Measurements from ENCODE around the gene ROGDI. TPM values are rescaled to one million over a fixed set of nuclear protein-coding genes. Genes with fewer than 3 reads are reported as not detected.

The ROGDI gene
- total and polyA plus RNA-seq, 2 of the 13 experiments (the other 11 are each of a cell fraction or from before 2014, with no cell fraction given), result 19.2 to 42.1 TPM

- no peaks in the 10 kb centered on the region for H3K79me2 ChIP-seq (ENCODE audit: insufficient read depth, low read length)
- H4K20me1 ChIP-seq (ENCODE audit: insufficient read depth, low read length), result no peaks in the 10 kb centered on the region
- H3K9ac ChIP-seq (ENCODE audit: insufficient read depth, low read depth, low read length), result no peak overlapping the region
- FAIRE-seq, result no peak
- no peaks in the 10 kb centered on the region for H3K9me3 ChIP-seq (ENCODE audit: low read length)
- H3K27me3 ChIP-seq (ENCODE audit: control insufficient read depth in 1 of 2, insufficient read depth in 2 of 2, low read length in 2 of 2), result no peaks in the 10 kb centered on the region; a peak in 1 of 5 replicates
- TF ChIP-seq ZNF569 (CRISPR knock-in tag; IDR thresholded peaks at IDR 0.05; ENCODE audit: borderline replicate concordance), result no peak
- TF ChIP-seq ZNF275 (CRISPR knock-in tag; IDR thresholded peaks at IDR 0.05; ENCODE audit: borderline replicate concordance), result no peak
- TF ChIP-seq STAG1 (CRISPR knock-in tag; IDR thresholded peaks at IDR 0.05), result no peak
- TF ChIP-seq MZF1 (CRISPR knock-in tag; IDR thresholded peaks at IDR 0.05; ENCODE audit: borderline replicate concordance), result no peak
- no peak for TF ChIP-seq ADNP (CRISPR knock-in tag; IDR thresholded peaks at IDR 0.05)
- TF ChIP-seq RBM22 (optimal IDR thresholded peaks at IDR 0.05; ENCODE audit: low read length), result no peak
- TF ChIP-seq ZMYM3 (CRISPR knock-in tag; IDR thresholded peaks at IDR 0.05), result 0 out of 2 replicates have a peak, but pooled peaks have one; percentile 35
- no peak for TF ChIP-seq SOX5 (CRISPR knock-in tag; IDR thresholded peaks at IDR 0.05; ENCODE audit: borderline replicate concordance)
- no peak for TF ChIP-seq ATF5 (CRISPR knock-in tag; IDR thresholded peaks at IDR 0.05; ENCODE audit: low read depth)
- no peak for TF ChIP-seq ARID4A (CRISPR knock-in tag; IDR thresholded peaks at IDR 0.05; ENCODE audit: borderline replicate concordance)
- TF ChIP-seq NR2C2 (CRISPR knock-in tag; IDR thresholded peaks at IDR 0.05; ENCODE audit: borderline replicate concordance), result no peak
- no peak for TF ChIP-seq ZNF580 (CRISPR knock-in tag; IDR thresholded peaks at IDR 0.05; ENCODE audit: borderline replicate concordance, low read depth)
- no peak for TF ChIP-seq ARID2 (CRISPR knock-in tag; IDR thresholded peaks at IDR 0.05; ENCODE audit: borderline replicate concordance)
- no peak for TF ChIP-seq SP5 (CRISPR knock-in tag; IDR thresholded peaks at IDR 0.05; ENCODE audit: borderline replicate concordance, low read depth)
- no peak for TF ChIP-seq STAT5B (CRISPR knock-in tag; IDR thresholded peaks at IDR 0.05)
- no peak for TF ChIP-seq ZBTB20 (CRISPR knock-in tag; IDR thresholded peaks at IDR 0.05; ENCODE audit: borderline replicate concordance, low read depth)
- TF ChIP-seq ZNF629 (CRISPR knock-in tag; conservative IDR thresholded peaks at IDR 0.05), result peak; percentile 73
- H3K4me3 ChIP-seq (replicated peaks in 1 of 3; ENCODE audit: insufficient read depth in 1 of 3, low read depth in 2 of 3, low read length in 3 of 3), result no peak overlapping the region
- no peak overlapping the region for H3K27ac ChIP-seq (ENCODE audit: extremely low read length, insufficient read depth, low read length)
- WGBS (ENCODE audit: low lambda C conversion rate), result 49% methylated on average over 2 of the region's 2 CpGs
- BruUV-seq (replicated peaks), result no TSS peak
- CTCF ChIA-PET (ENCODE audit: low intra/inter-chr PET ratio, low total read pairs), result no interaction called here
- POLR2A ChIA-PET, result no interaction called here
- ATAC-seq, result no peak
- H3K36me3 ChIP-seq (replicated peaks in 1 of 2; ENCODE audit: control insufficient read depth in 1 of 2, insufficient read depth in 2 of 2, low read length in 2 of 2), result no peaks in the 10 kb centered on the region
- DNase-seq (ENCODE audit: low spot score), result no peak
- H2AFZ ChIP-seq (ENCODE audit: low read length), result no peak overlapping the region
- intact Hi-C loops (cut with micrococcal nuclease; ENCODE audit: unreplicated experiment) (no loop called here), in situ Hi-C loops (cut with HindIII; ENCODE audit: extremely low pct_ligation_motif_present, low pct_unique_long_range_greater_than_20kb) (no loop called here)
- H3K4me1 ChIP-seq (ENCODE audit: insufficient read depth, low read length), result peaks cover 42% of the 10 kb centered on the region
- H3K4me2 ChIP-seq (ENCODE audit: low read depth, low read length), result no peak overlapping the region
Observed at GRCh38 chr16:4776141-4776705, 26.2 kb downstream of the ROGDI start.
